Caco-2 (cell line): ENCODE measurements around the gene FCAMR. TPM values are rescaled to one million over a fixed set of nuclear protein-coding genes. Genes with fewer than 3 reads are reported as not detected.

Experiments
- BruUV-seq: library from RNA; stranded (reverse); fragments of 400-500 nt; replicated peaks from 2 replicates; lab custom pipeline; 2021; lab: Mats Ljungman, UMichigan
- CTCF ChIA-PET: fragments of 300-600 bp; sonication (Branson Sonifier 250); formaldehyde crosslinking; loops from one replicate; lab custom pipeline; 2022; ENCODE audit warnings: antibody characterized with exemption; lab: Charles Lee
- POLR2A ChIA-PET: fragments of 300-600 bp; sonication (Branson Sonifier 250); formaldehyde crosslinking; loops from one replicate; lab custom pipeline; 2022; ENCODE audit warnings: antibody characterized with exemption; lab: Charles Lee
- DNase-seq, 2 experiments: peaks; one replicate each; pipeline versions ENCODE4 v3.0.0 to v3.0.0-alpha.2; 2020 to 2022
- H3K27me3 ChIP-seq: replicated peaks from 2 replicates; pipeline ENCODE4 v1.6.0; 2011; ENCODE audit warnings: low read length; ENCODE audit not compliant: control insufficient read depth, insufficient read depth
- H3K36me3 ChIP-seq: 2 replicates; pipeline ENCODE4 v1.5.1; 2011; ENCODE audit warnings: low read length; ENCODE audit not compliant: control insufficient read depth, insufficient read depth
- H3K4me1 ChIP-seq: fragments of 250-450 bp; sonication (Bioruptor Pico); 2 replicates; pipeline ENCODE4 v1.5.1; 2020; ENCODE audit warnings: mild to moderate bottlenecking
- H3K4me3 ChIP-seq: 2 replicates; pipeline ENCODE4 v1.5.1; 2011; ENCODE audit warnings: low read depth, mild to moderate bottlenecking, control low read depth, low read length
- H3K9me3 ChIP-seq: fragments of 250-450 bp; sonication (Bioruptor Pico); 2 replicates; pipeline ENCODE4 v1.5.1; 2020; ENCODE audit warnings: mild to moderate bottlenecking, moderate library complexity
- H3K27ac Mint-ChIP-seq: one replicate; pipeline ENCODE4 v1.8.0; 2022; ENCODE audit warnings: mixed read lengths; ENCODE audit not compliant: unreplicated experiment
- H3K27me3 Mint-ChIP-seq: one replicate; pipeline ENCODE4 v1.8.0; 2022; ENCODE audit warnings: mixed read lengths; ENCODE audit not compliant: insufficient read depth, unreplicated experiment
- H3K36me3 Mint-ChIP-seq: one replicate; pipeline ENCODE4 v1.8.0; 2022; ENCODE audit warnings: mild to moderate bottlenecking, mixed read lengths; ENCODE audit not compliant: insufficient read depth, unreplicated experiment
- H3K4me1 Mint-ChIP-seq: one replicate; pipeline ENCODE4 v1.8.0; 2022; ENCODE audit warnings: low read depth, mixed read lengths; ENCODE audit not compliant: unreplicated experiment
- H3K4me3 Mint-ChIP-seq: one replicate; pipeline ENCODE4 v1.8.0; 2022; ENCODE audit warnings: mild to moderate bottlenecking, moderate library complexity, mixed read lengths; ENCODE audit not compliant: unreplicated experiment
- H3K9me3 Mint-ChIP-seq: one replicate; pipeline ENCODE4 v1.8.0; 2022; ENCODE audit warnings: mixed read lengths; ENCODE audit not compliant: unreplicated experiment
- CTCF ChIP-seq, 2 experiments: fragments of 200-600 bp in 1 of 2; IDR thresholded peaks; 1 replicate in 1 of 2; 2 replicates in 1 of 2; pipeline versions ENCODE4 v1.5.1 to v1.8.0; 2011 to 2022; ENCODE audit warnings: antibody characterized with exemption in 1 of 2, control low read depth in 1 of 2, inconsistent platforms in 1 of 2, low read depth in 1 of 2, low read length in 1 of 2, mild to moderate bottlenecking in 1 of 2, moderate library complexity in 1 of 2; ENCODE audit not compliant: insufficient read depth in 1 of 2, severe bottlenecking in 1 of 2, unreplicated experiment in 1 of 2
- intact Hi-C: fragments of 100-400 bp; cut with micrococcal nuclease; formaldehyde crosslinking; loops from one replicate; pipeline ENCODE4 v1.10.0; 2022; ENCODE audit not compliant: unreplicated experiment
- total RNA-seq: library from RNA; stranded (reverse); gene quantifications from 2 replicates; pipeline ENCODE4 v1.2.3, GENCODE V29; 2022

FCAMR gene
- total RNA-seq, 1 experiment from 2014 or later, result 0.18 TPM

GRCh38 chr1:206967096-206967849 is 3.0 kb downstream of the FCAMR start:
- Mint-ChIP-seq H3K27me3 (no peaks in the 10 kb centered on the region), H3K4me3 (no peak overlapping the region), H3K9me3 (no peaks in the 10 kb centered on the region), H3K4me1 (peaks cover 8% of the 10 kb centered on the region), H3K36me3 (no peaks in the 10 kb centered on the region), H3K27ac (no peak overlapping the region)
- peaks cover 31% of the 10 kb centered on the region for H3K4me1 ChIP-seq
- no peak overlapping the region for H3K4me3 ChIP-seq
- DNase-seq, result no peak
- no peak for TF ChIP-seq CTCF (IDR thresholded peaks at IDR 0.05; ENCODE audit: insufficient read depth in 1 of 2, low read depth in 1 of 2, low read length in 1 of 2, severe bottlenecking in 1 of 2, unreplicated experiment in 1 of 2)
- POLR2A ChIA-PET, result no interaction called here
- CTCF ChIA-PET, result interaction anchor here (0.8 kb wide), 1 partner anchor 58 kb away, joined by 3 read pairs; no protein-coding TSS in a partner anchor
- no peaks in the 10 kb centered on the region for H3K9me3 ChIP-seq
- no peaks in the 10 kb centered on the region for H3K27me3 ChIP-seq
- intact Hi-C loops, result no loop called here
- H3K36me3 ChIP-seq, result no peaks in the 10 kb centered on the region
- no TSS peak for BruUV-seq

DNA sequence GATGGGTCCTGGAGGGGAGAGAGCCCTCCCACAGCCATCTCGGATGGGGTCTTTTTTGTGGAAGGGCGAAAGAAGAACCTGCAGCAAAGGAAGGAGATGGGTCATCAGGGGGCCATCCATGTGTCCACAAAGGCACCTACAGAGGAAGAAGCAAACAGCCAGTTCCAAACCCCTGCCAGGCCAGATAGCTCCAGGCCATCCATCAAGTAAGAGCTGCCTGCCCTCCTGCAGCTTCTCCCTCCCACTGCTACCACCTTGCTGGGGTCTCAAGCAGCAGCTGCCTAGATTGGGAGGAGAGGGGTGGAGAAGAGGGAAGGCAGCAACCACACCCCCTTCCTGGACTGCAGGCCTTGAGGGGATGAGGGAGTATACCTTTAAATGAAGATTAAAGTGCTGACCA is 4.5 kb downstream of the FCAMR start:
- Histone ChIP-seq H3K4me3 (no peak overlapping the region), H3K36me3 (no peaks in the 10 kb centered on the region), H3K9me3 (no peaks in the 10 kb centered on the region), H3K4me1 (peaks cover 29% of the 10 kb centered on the region), H3K27me3 (no peaks in the 10 kb centered on the region)
- H3K4me1 Mint-ChIP-seq, result peaks cover 7% of the 10 kb centered on the region
- DNase-seq, result no peak
- H3K27ac Mint-ChIP-seq, result no peak overlapping the region
- H3K4me3 Mint-ChIP-seq, result no peak overlapping the region
- no peaks in the 10 kb centered on the region for H3K36me3 Mint-ChIP-seq
- H3K9me3 Mint-ChIP-seq, result no peaks in the 10 kb centered on the region
- H3K27me3 Mint-ChIP-seq, result no peaks in the 10 kb centered on the region
- intact Hi-C loops, result no loop called here
- no peak for TF ChIP-seq CTCF (IDR thresholded peaks at IDR 0.05; ENCODE audit: insufficient read depth in 1 of 2, low read depth in 1 of 2, low read length in 1 of 2, severe bottlenecking in 1 of 2, unreplicated experiment in 1 of 2)
- no TSS peak for BruUV-seq
- ChIA-PET CTCF (no interaction called here), POLR2A (no interaction called here)

- no peak overlapping the region for H3K4me3 ChIP-seq
- ChIA-PET POLR2A (no interaction called here), CTCF (interaction anchor here (1.6 kb wide), 1 partner anchor 12 kb away, joined by 3 read pairs; no protein-coding TSS in a partner anchor)
Observed at GRCh38 chr1:206963740-206964139, 6.5 kb downstream of the FCAMR start.

More at GRCh38 chr1:206963740-206964139, 6.5 kb downstream of the FCAMR start:
- Histone ChIP-seq H3K9me3 (no peaks in the 10 kb centered on the region), H3K4me1 (peaks cover 16% of the 10 kb centered on the region), H3K27me3 (no peaks in the 10 kb centered on the region), H3K36me3 (no peaks in the 10 kb centered on the region)
- DNase-seq, result no peak
- Mint-ChIP-seq H3K9me3 (no peaks in the 10 kb centered on the region), H3K36me3 (no peaks in the 10 kb centered on the region), H3K4me1 (peaks cover 6% of the 10 kb centered on the region), H3K27ac (no peak overlapping the region), H3K27me3 (no peaks in the 10 kb centered on the region), H3K4me3 (no peak overlapping the region)
- no peak for TF ChIP-seq CTCF (IDR thresholded peaks at IDR 0.05; ENCODE audit: insufficient read depth in 1 of 2, low read depth in 1 of 2, low read length in 1 of 2, severe bottlenecking in 1 of 2, unreplicated experiment in 1 of 2)
- intact Hi-C loops, result no loop called here
- no TSS peak for BruUV-seq
